Caco-2 (cell line): ENCODE measurements around the gene CLEC16A. TPM values are rescaled to one million over a fixed set of nuclear protein-coding genes. Genes with fewer than 3 reads are reported as not detected.

ENCODE experiments used
- BruUV-seq: library from RNA; stranded (reverse); fragments of 400-500 nt; replicated peaks from 2 replicates; lab custom pipeline; 2021; lab: Mats Ljungman, UMichigan
- CTCF ChIA-PET: fragments of 300-600 bp; sonication (Branson Sonifier 250); formaldehyde crosslinking; loops from one replicate; lab custom pipeline; 2022; ENCODE audit warnings: antibody characterized with exemption; lab: Charles Lee
- POLR2A ChIA-PET: fragments of 300-600 bp; sonication (Branson Sonifier 250); formaldehyde crosslinking; loops from one replicate; lab custom pipeline; 2022; ENCODE audit warnings: antibody characterized with exemption; lab: Charles Lee
- DNase-seq, 2 experiments: peaks; one replicate each; pipeline versions ENCODE4 v3.0.0 to v3.0.0-alpha.2; 2020 to 2022
- H3K27me3 ChIP-seq: replicated peaks from 2 replicates; pipeline ENCODE4 v1.6.0; 2011; ENCODE audit warnings: low read length; ENCODE audit not compliant: control insufficient read depth, insufficient read depth
- H3K36me3 ChIP-seq: 2 replicates; pipeline ENCODE4 v1.5.1; 2011; ENCODE audit warnings: low read length; ENCODE audit not compliant: control insufficient read depth, insufficient read depth
- H3K4me1 ChIP-seq: fragments of 250-450 bp; sonication (Bioruptor Pico); 2 replicates; pipeline ENCODE4 v1.5.1; 2020; ENCODE audit warnings: mild to moderate bottlenecking
- H3K4me3 ChIP-seq: 2 replicates; pipeline ENCODE4 v1.5.1; 2011; ENCODE audit warnings: low read depth, mild to moderate bottlenecking, control low read depth, low read length
- H3K9me3 ChIP-seq: fragments of 250-450 bp; sonication (Bioruptor Pico); 2 replicates; pipeline ENCODE4 v1.5.1; 2020; ENCODE audit warnings: mild to moderate bottlenecking, moderate library complexity
- H3K27ac Mint-ChIP-seq: one replicate; pipeline ENCODE4 v1.8.0; 2022; ENCODE audit warnings: mixed read lengths; ENCODE audit not compliant: unreplicated experiment
- H3K27me3 Mint-ChIP-seq: one replicate; pipeline ENCODE4 v1.8.0; 2022; ENCODE audit warnings: mixed read lengths; ENCODE audit not compliant: insufficient read depth, unreplicated experiment
- H3K36me3 Mint-ChIP-seq: one replicate; pipeline ENCODE4 v1.8.0; 2022; ENCODE audit warnings: mild to moderate bottlenecking, mixed read lengths; ENCODE audit not compliant: insufficient read depth, unreplicated experiment
- H3K4me1 Mint-ChIP-seq: one replicate; pipeline ENCODE4 v1.8.0; 2022; ENCODE audit warnings: low read depth, mixed read lengths; ENCODE audit not compliant: unreplicated experiment
- H3K4me3 Mint-ChIP-seq: one replicate; pipeline ENCODE4 v1.8.0; 2022; ENCODE audit warnings: mild to moderate bottlenecking, moderate library complexity, mixed read lengths; ENCODE audit not compliant: unreplicated experiment
- H3K9me3 Mint-ChIP-seq: one replicate; pipeline ENCODE4 v1.8.0; 2022; ENCODE audit warnings: mixed read lengths; ENCODE audit not compliant: unreplicated experiment
- intact Hi-C: fragments of 100-400 bp; cut with micrococcal nuclease; formaldehyde crosslinking; loops from one replicate; pipeline ENCODE4 v1.10.0; 2022; ENCODE audit not compliant: unreplicated experiment
- total RNA-seq: library from RNA; stranded (reverse); gene quantifications from 2 replicates; pipeline ENCODE4 v1.2.3, GENCODE V29; 2022
- TF ChIP-seq, protein P1 (sequence below), 2 experiments: fragments of 200-600 bp in 1 of 2; IDR thresholded peaks; 1 replicate in 1 of 2; 2 replicates in 1 of 2; pipeline versions ENCODE4 v1.5.1 to v1.8.0; 2011 to 2022; ENCODE audit warnings: antibody characterized with exemption in 1 of 2, control low read depth in 1 of 2, inconsistent platforms in 1 of 2, low read depth in 1 of 2, low read length in 1 of 2, mild to moderate bottlenecking in 1 of 2, moderate library complexity in 1 of 2; ENCODE audit not compliant: insufficient read depth in 1 of 2, severe bottlenecking in 1 of 2, unreplicated experiment in 1 of 2

The CLEC16A gene
- total RNA-seq, 1 experiment from 2014 or later: 27.0 TPM

DNA sequence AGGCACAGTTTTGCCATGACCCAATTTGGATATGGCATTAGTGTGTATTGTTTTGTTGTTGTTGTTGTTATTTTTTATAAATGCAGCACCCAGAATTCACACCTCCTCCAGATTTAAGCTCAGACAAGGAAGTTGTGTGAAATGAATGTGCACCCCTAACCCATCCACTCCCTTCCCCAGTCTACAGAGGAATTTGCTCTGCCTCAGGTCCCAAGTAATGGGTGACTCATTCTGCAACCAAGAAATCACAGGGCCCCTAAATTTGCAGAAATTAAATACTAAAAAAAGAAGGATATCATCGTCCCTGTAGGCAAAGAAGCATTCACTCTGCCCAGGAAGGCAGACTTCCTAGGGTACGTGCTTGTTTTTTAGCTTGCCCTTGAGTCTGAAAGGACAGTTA is 62.3 kb downstream of the CLEC16A start:
- no peak overlapping the region for H3K4me3 Mint-ChIP-seq
- POLR2A ChIA-PET: no interaction called here
- no peaks in the 10 kb centered on the region for H3K27me3 ChIP-seq
- H3K36me3 Mint-ChIP-seq: peaks cover 28% of the 10 kb centered on the region
- no peak for DNase-seq
- TF ChIP-seq, protein P1, sequence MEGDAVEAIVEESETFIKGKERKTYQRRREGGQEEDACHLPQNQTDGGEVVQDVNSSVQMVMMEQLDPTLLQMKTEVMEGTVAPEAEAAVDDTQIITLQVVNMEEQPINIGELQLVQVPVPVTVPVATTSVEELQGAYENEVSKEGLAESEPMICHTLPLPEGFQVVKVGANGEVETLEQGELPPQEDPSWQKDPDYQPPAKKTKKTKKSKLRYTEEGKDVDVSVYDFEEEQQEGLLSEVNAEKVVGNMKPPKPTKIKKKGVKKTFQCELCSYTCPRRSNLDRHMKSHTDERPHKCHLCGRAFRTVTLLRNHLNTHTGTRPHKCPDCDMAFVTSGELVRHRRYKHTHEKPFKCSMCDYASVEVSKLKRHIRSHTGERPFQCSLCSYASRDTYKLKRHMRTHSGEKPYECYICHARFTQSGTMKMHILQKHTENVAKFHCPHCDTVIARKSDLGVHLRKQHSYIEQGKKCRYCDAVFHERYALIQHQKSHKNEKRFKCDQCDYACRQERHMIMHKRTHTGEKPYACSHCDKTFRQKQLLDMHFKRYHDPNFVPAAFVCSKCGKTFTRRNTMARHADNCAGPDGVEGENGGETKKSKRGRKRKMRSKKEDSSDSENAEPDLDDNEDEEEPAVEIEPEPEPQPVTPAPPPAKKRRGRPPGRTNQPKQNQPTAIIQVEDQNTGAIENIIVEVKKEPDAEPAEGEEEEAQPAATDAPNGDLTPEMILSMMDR (IDR thresholded peaks at IDR 0.05; ENCODE audit: insufficient read depth in 1 of 2, low read depth in 1 of 2, low read length in 1 of 2, severe bottlenecking in 1 of 2, unreplicated experiment in 1 of 2): no peak
- H3K9me3 ChIP-seq: no peaks in the 10 kb centered on the region
- H3K4me1 ChIP-seq: no peaks in the 10 kb centered on the region
- no peaks in the 10 kb centered on the region for H3K9me3 Mint-ChIP-seq
- no TSS peak for BruUV-seq
- H3K27me3 Mint-ChIP-seq: no peaks in the 10 kb centered on the region
- intact Hi-C loops: no loop called here
- H3K4me3 ChIP-seq: no peak overlapping the region
- H3K36me3 ChIP-seq: no peaks in the 10 kb centered on the region
- CTCF ChIA-PET: no interaction called here
- H3K4me1 Mint-ChIP-seq: no peaks in the 10 kb centered on the region
- H3K27ac Mint-ChIP-seq: no peak overlapping the region

GRCh38 chr16:11007714-11008280 is 63.4 kb downstream of the CLEC16A start:
- no peaks in the 10 kb centered on the region for H3K27me3 Mint-ChIP-seq
- H3K27me3 ChIP-seq: no peaks in the 10 kb centered on the region
- no peaks in the 10 kb centered on the region for H3K4me1 Mint-ChIP-seq
- H3K9me3 ChIP-seq: no peaks in the 10 kb centered on the region
- ChIA-PET CTCF (no interaction called here), POLR2A (no interaction called here)
- H3K36me3 ChIP-seq: no peaks in the 10 kb centered on the region
- BruUV-seq: no TSS peak
- H3K4me3 Mint-ChIP-seq: no peak overlapping the region
- H3K27ac Mint-ChIP-seq: no peak overlapping the region
- peaks cover 28% of the 10 kb centered on the region for H3K36me3 Mint-ChIP-seq
- H3K4me1 ChIP-seq: no peaks in the 10 kb centered on the region
- H3K9me3 Mint-ChIP-seq: no peaks in the 10 kb centered on the region
- TF ChIP-seq, protein P1 (IDR thresholded peaks at IDR 0.05; ENCODE audit: insufficient read depth in 1 of 2, low read depth in 1 of 2, low read length in 1 of 2, severe bottlenecking in 1 of 2, unreplicated experiment in 1 of 2): no peak
- intact Hi-C loops: no loop called here
- no peak for DNase-seq
- H3K4me3 ChIP-seq: no peak overlapping the region

GRCh38 chr16:11009027-11009755 is 64.8 kb downstream of the CLEC16A start:
- H3K4me3 Mint-ChIP-seq: no peak overlapping the region
- no peaks in the 10 kb centered on the region for H3K27me3 Mint-ChIP-seq
- H3K9me3 ChIP-seq: no peaks in the 10 kb centered on the region
- BruUV-seq: no TSS peak
- no peaks in the 10 kb centered on the region for H3K9me3 Mint-ChIP-seq
- intact Hi-C loops: no loop called here
- H3K36me3 ChIP-seq: no peaks in the 10 kb centered on the region
- no peaks in the 10 kb centered on the region for H3K27me3 ChIP-seq
- TF ChIP-seq, protein P1 (IDR thresholded peaks at IDR 0.05; ENCODE audit: insufficient read depth in 1 of 2, low read depth in 1 of 2, low read length in 1 of 2, severe bottlenecking in 1 of 2, unreplicated experiment in 1 of 2): no peak
- H3K27ac Mint-ChIP-seq: no peak overlapping the region
- POLR2A ChIA-PET: no interaction called here
- H3K4me3 ChIP-seq: no peak overlapping the region
- H3K4me1 Mint-ChIP-seq: no peaks in the 10 kb centered on the region
- H3K4me1 ChIP-seq: no peaks in the 10 kb centered on the region
- CTCF ChIA-PET: no interaction called here
- no peak for DNase-seq
- H3K36me3 Mint-ChIP-seq: peaks cover 24% of the 10 kb centered on the region
